H1 (cell line): ENCODE data around the gene FAM209B. TPM values are rescaled to one million over a fixed set of nuclear protein-coding genes. Genes with fewer than 3 reads are reported as not detected.

Source experiments
- CHD7 ChIP-seq: fragments of 300-600 bp; sonication (generic); IDR thresholded peaks from 2 replicates; pipeline ENCODE4 v1.7.1; 2012; ENCODE audit warnings: low read length, moderate library complexity, mild to moderate bottlenecking, inconsistent platforms; ENCODE audit not compliant: insufficient replicate concordance
- RXRA ChIP-seq: IDR thresholded peaks from 2 replicates; pipeline ENCODE4 v1.6.1; 2011; ENCODE audit warnings: low read depth, mild to moderate bottlenecking, low read length, moderate library complexity; ENCODE audit not compliant: insufficient read depth
- polyA plus RNA-seq, 7 experiments: library from polyadenylated mRNA; depleted of rRNA in 3 of 7; stranded (reverse) in 5 of 7; unstranded in 2 of 7; fragments of >200 nt in 5 of 7; fragments of 200-250 nt in 2 of 7; gene quantifications; 1 replicate in 5 of 7; 2 replicates in 1 of 7; 4 replicates in 1 of 7; pipeline versions ENCODE4 v1.2.1 to v1.2.3, GENCODE V29; 2011 to 2013; ENCODE audit warnings: missing spikeins in 2 of 7, mixed read lengths in 2 of 7
- total RNA-seq: library from RNA; stranded (reverse); fragmentation: NEBNext Ultra II Directional; extraction: Animal tissue kit (Norgen Biotek cat#: 25700); gene quantifications from 2 replicates; pipeline ENCODE4 v1.2.1, GENCODE V29; 2021
- TF ChIP-seq, protein P1 (sequence below), 3 experiments: IDR thresholded peaks; 1 replicate in 2 of 3; 2 replicates in 1 of 3; pipeline versions ENCODE4 v1.5.1 to v1.6.1; 2011; ENCODE audit warnings: low read length in 3 of 3, mild to moderate bottlenecking in 3 of 3, inconsistent platforms in 2 of 3, low read depth in 1 of 3, moderate library complexity in 1 of 3; ENCODE audit not compliant: insufficient read depth in 1 of 3; ENCODE audit errors: control extremely low read depth in 1 of 3

FAM209B gene
- total and polyA plus RNA-seq, 2 of the 8 experiments (the other 6 are each of a cell fraction or from before 2014, with no cell fraction given): 0.29 TPM; not detected in 1

DNA sequence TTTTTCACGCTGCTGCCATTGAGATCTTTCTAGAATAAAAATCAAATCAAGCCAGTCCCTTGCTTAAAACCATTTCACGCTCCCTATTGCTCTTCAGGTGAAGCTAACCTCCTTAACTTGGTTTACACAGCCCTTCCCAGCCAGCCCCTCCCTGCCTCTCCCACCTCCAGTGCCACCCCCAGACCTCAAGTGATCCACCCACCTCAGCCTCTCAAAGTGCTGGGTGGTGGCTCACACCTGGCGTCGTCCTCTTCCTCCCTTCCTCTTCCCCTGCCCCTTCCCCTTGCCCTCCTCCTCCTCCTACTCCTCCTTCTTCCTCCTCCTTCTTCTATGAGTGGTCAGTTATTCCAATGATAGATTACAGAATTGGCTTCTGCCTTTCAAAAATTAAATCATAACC, 42.9 kb downstream of the FAM209B start (continued):
- no peak for TF ChIP-seq CHD7
- TF ChIP-seq, protein P1, sequence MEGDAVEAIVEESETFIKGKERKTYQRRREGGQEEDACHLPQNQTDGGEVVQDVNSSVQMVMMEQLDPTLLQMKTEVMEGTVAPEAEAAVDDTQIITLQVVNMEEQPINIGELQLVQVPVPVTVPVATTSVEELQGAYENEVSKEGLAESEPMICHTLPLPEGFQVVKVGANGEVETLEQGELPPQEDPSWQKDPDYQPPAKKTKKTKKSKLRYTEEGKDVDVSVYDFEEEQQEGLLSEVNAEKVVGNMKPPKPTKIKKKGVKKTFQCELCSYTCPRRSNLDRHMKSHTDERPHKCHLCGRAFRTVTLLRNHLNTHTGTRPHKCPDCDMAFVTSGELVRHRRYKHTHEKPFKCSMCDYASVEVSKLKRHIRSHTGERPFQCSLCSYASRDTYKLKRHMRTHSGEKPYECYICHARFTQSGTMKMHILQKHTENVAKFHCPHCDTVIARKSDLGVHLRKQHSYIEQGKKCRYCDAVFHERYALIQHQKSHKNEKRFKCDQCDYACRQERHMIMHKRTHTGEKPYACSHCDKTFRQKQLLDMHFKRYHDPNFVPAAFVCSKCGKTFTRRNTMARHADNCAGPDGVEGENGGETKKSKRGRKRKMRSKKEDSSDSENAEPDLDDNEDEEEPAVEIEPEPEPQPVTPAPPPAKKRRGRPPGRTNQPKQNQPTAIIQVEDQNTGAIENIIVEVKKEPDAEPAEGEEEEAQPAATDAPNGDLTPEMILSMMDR (IDR thresholded peaks at IDR 0.05; ENCODE audit: control extremely low read depth in 1 of 3, insufficient read depth in 1 of 3, low read depth in 1 of 3, low read length in 3 of 3): no peak
- no peak for TF ChIP-seq RXRA
- TF ChIP-seq, all 59 proteins: peak for 0
